CD4-positive, alpha-beta T cell treated with Interleukin-15 for 1 hour (primary cell): ENCODE measurements around the gene MICAL3.
"Not testable (repeated sequence)": the region's sequence is repeated elsewhere in the genome, so short reads cannot be mapped to it uniquely, and the experiment has no call there.

ENCODE experiments used
- DNase-seq: peaks from one replicate; pipeline ENCODE4 v3.0.0-alpha.2; 2020

The MICAL3 gene

GRCh38 chr22:17997456-17997855, 26.9 kb downstream of the MICAL3 start:
- no peak for DNase-seq

- DNase-seq: not testable (repeated sequence)
Observed at GRCh38 chr22:17995256-17995655, 29.1 kb downstream of the MICAL3 start.

GRCh38 chr22:17994424-17995108, 29.8 kb downstream of the MICAL3 start:
- DNase-seq: peak; percentile 39

GRCh38 chr22:17992976-17993375, 31.4 kb downstream of the MICAL3 start:
- DNase-seq: not testable (repeated sequence)

- not testable (repeated sequence) for DNase-seq
Observed at GRCh38 chr22:17991992-17992391, 32.4 kb downstream of the MICAL3 start.

- no peak for DNase-seq
Observed at GRCh38 chr22:17990942-17991341, 33.4 kb downstream of the MICAL3 start.

GRCh38 chr22:17990147-17990546, 34.2 kb downstream of the MICAL3 start:
- DNase-seq: no peak

- DNase-seq: no peak
Observed at GRCh38 chr22:17988800-17989513, 35.4 kb downstream of the MICAL3 start.

- DNase-seq: no peak
Observed at GRCh38 chr22:17985606-17986005, 38.8 kb downstream of the MICAL3 start.

GRCh38 chr22:17985071-17985470, 39.3 kb downstream of the MICAL3 start:
- not testable (repeated sequence) for DNase-seq

- DNase-seq: no peak
Observed at GRCh38 chr22:17984114-17984513, 40.2 kb downstream of the MICAL3 start.

- DNase-seq: no peak
Observed at GRCh38 chr22:17982572-17983141, 41.7 kb downstream of the MICAL3 start.

GRCh38 chr22:17981497-17981896, 42.9 kb downstream of the MICAL3 start:
- no peak for DNase-seq

- DNase-seq: peak; percentile 47
Observed at GRCh38 chr22:17980638-17981051, 43.7 kb downstream of the MICAL3 start.

- no peak for DNase-seq
Observed at GRCh38 chr22:17980015-17980590, 44.3 kb downstream of the MICAL3 start.

- no peak for DNase-seq
Observed at GRCh38 chr22:17978027-17978426, 46.3 kb downstream of the MICAL3 start.

GRCh38 chr22:17977371-17977770, 47.0 kb downstream of the MICAL3 start:
- DNase-seq: no peak

- no peak for DNase-seq
Observed at GRCh38 chr22:17976121-17976520, 48.2 kb downstream of the MICAL3 start.

- DNase-seq: no peak
Observed at GRCh38 chr22:17974703-17975372, 49.5 kb downstream of the MICAL3 start.

- no peak for DNase-seq
Observed at GRCh38 chr22:17974087-17974486, 50.3 kb downstream of the MICAL3 start.

- DNase-seq: no peak
Observed at GRCh38 chr22:17973217-17973616, 51.1 kb downstream of the MICAL3 start.

- DNase-seq: no peak
Observed at GRCh38 chr22:17972385-17973191, 51.8 kb downstream of the MICAL3 start.
